CD4-positive, alpha-beta T cell (primary cell): ENCODE measurements around the gene EIF2D. TPM values are rescaled to one million over a fixed set of nuclear protein-coding genes. Genes with fewer than 3 reads are reported as not detected.

Source experiments
- ATAC-seq: fragments of 200-7000 bp; cut with Tn5 transposase; one replicate; pipeline ENCODE4 v1.10.0; 2022; ENCODE audit warnings: mild to moderate bottlenecking; ENCODE audit not compliant: poor library complexity
- CTCF ChIA-PET: fragments of 350-600 bp; sonication (Branson Sonifier 250); formaldehyde crosslinking; loops from one replicate; lab custom pipeline; 2021; ENCODE audit warnings: antibody characterized with exemption, inconsistent platforms; lab: Charles Lee
- POLR2A ChIA-PET: fragments of 350-600 bp; sonication (Branson Sonifier 250); formaldehyde crosslinking; loops from one replicate; lab custom pipeline; 2021; ENCODE audit warnings: antibody characterized with exemption, inconsistent platforms; lab: Charles Lee
- DNase-seq, 14 experiments: peaks; one replicate each; pipeline ENCODE4 v3.0.0-alpha.2; 2013 to 2020; ENCODE audit warnings: mixed read lengths in 2 of 14
- H3K27ac ChIP-seq, 2 donors: one replicate each; pipeline versions ENCODE4 v1.5.1 to v1.7.0; 2013; ENCODE audit warnings: low read length in 2 of 2, low read depth in 1 of 2, mild to moderate bottlenecking in 1 of 2
- H3K27me3 ChIP-seq, 2 experiments: 1 replicate in 1 of 2; 2 replicates in 1 of 2; pipeline versions ENCODE4 v1.6.1 to v1.7.0; 2013; ENCODE audit warnings: low read length in 2 of 2, control low read depth in 1 of 2, mild to moderate bottlenecking in 1 of 2, moderate library complexity in 1 of 2; ENCODE audit not compliant: insufficient read depth in 2 of 2, control insufficient read depth in 1 of 2
- H3K36me3 ChIP-seq: one replicate; pipeline ENCODE4 v1.6.1; 2013; ENCODE audit warnings: low read length, control low read depth; ENCODE audit not compliant: insufficient read depth
- H3K4me1 ChIP-seq: one replicate; pipeline ENCODE4 v1.6.1; 2013; ENCODE audit warnings: low read length, control low read depth; ENCODE audit not compliant: insufficient read depth
- H3K4me3 ChIP-seq: one replicate; pipeline ENCODE4 v1.5.1; 2013; ENCODE audit warnings: mild to moderate bottlenecking, low read length, moderate library complexity
- H3K9me3 ChIP-seq, 2 experiments: 1 replicate in 1 of 2; 2 replicates in 1 of 2; pipeline versions ENCODE4 v1.6.1 to v1.7.0; 2013; ENCODE audit warnings: low read length in 2 of 2, mild to moderate bottlenecking in 2 of 2, control low read depth in 1 of 2, moderate library complexity in 1 of 2; ENCODE audit not compliant: control insufficient read depth in 1 of 2, insufficient read depth in 1 of 2
- H3K27ac Mint-ChIP-seq: one replicate; pipeline ENCODE4 v1.8.0; 2020; ENCODE audit warnings: mixed read lengths
- H3K27me3 Mint-ChIP-seq: one replicate; pipeline ENCODE4 v1.8.0; 2021; ENCODE audit warnings: mixed read lengths
- H3K36me3 Mint-ChIP-seq: one replicate; pipeline ENCODE4 v1.8.0; 2021; ENCODE audit warnings: low read depth, mixed read lengths
- H3K4me1 Mint-ChIP-seq: one replicate; pipeline ENCODE4 v1.8.0; 2021; ENCODE audit warnings: low read depth, mixed read lengths
- H3K4me3 Mint-ChIP-seq: one replicate; pipeline ENCODE4 v1.8.0; 2020; ENCODE audit warnings: mild to moderate bottlenecking, mixed read lengths
- H3K9me3 Mint-ChIP-seq: one replicate; pipeline ENCODE4 v1.8.0; 2020; ENCODE audit warnings: mixed read lengths
- CTCF ChIP-seq: fragments of 200-600 bp; IDR thresholded peaks from one replicate; pipeline ENCODE4 v1.8.0; 2022; ENCODE audit warnings: antibody characterized with exemption, mild to moderate bottlenecking
- intact Hi-C, 2 experiments: fragments of 100-400 bp; cut with DNase I in 1 of 2; cut with micrococcal nuclease in 1 of 2; formaldehyde crosslinking; loops; one replicate each; pipeline versions ENCODE4 v1.15.1 to v1.9.0; 2023 to 2025; cut with DNase I, micrococcal nuclease
- total RNA-seq, 174 experiments: library from RNA in 2 of 174; stranded (reverse) in 2 of 174; gene quantifications; one replicate each; pipeline ENCODE4 v1.2.3 and lab custom pipeline; 2021 to 2026

The EIF2D gene
- total RNA-seq, 2 experiments from 2014 or later, result 48.9 to 51.6 TPM

GRCh38 chr1:206578068-206578977, 33.9 kb downstream of the EIF2D start:
- ATAC-seq (peak; percentile 29), DNase-seq (peak in 4 of 14 experiments; percentile 34 to 76 (median 58))
- peak overlapping the region; percentile 93 to 95 for H3K27ac ChIP-seq
- no peaks in the 10 kb centered on the region for H3K27me3 Mint-ChIP-seq
- H3K9me3 Mint-ChIP-seq, result no peaks in the 10 kb centered on the region
- H3K4me3 ChIP-seq, result no peak overlapping the region
- H3K36me3 ChIP-seq, result peaks cover 53% of the 10 kb centered on the region
- H3K27ac Mint-ChIP-seq, result peak overlapping the region; percentile 86
- peak overlapping the region; percentile 62 for H3K4me3 Mint-ChIP-seq
- ChIA-PET CTCF (interaction anchor here (1.2 to 9.1 kb wide), 6 partner anchors 10 to 116 kb away, joined by 4 to 236 read pairs (median 12); partner anchors contain the start of gene EIF2D), POLR2A (interaction anchor here (2.1 to 8.3 kb wide), 4 partner anchors 12 to 33 kb away, joined by 14 to 169 read pairs (median 114); no protein-coding TSS in a partner anchor)
- TF ChIP-seq CTCF, result no peak
- peaks cover 98% of the 10 kb centered on the region for H3K4me1 Mint-ChIP-seq
- intact Hi-C loops, result no loop called here
- H3K9me3 ChIP-seq, result no peaks in the 10 kb centered on the region
- H3K36me3 Mint-ChIP-seq, result peaks cover 65% of the 10 kb centered on the region
- H3K4me1 ChIP-seq, result peaks cover 100% of the 10 kb centered on the region
- H3K27me3 ChIP-seq, result no peaks in the 10 kb centered on the region

GRCh38 chr1:206577626-206578025, 34.6 kb downstream of the EIF2D start:
- Histone ChIP-seq H3K36me3 (peaks cover 53% of the 10 kb centered on the region), H3K9me3 (no peaks in the 10 kb centered on the region), H3K27me3 (no peaks in the 10 kb centered on the region), H3K4me3 (no peak overlapping the region), H3K27ac (peak overlapping the region; percentile 93 to 95), H3K4me1 (peaks cover 100% of the 10 kb centered on the region)
- H3K4me3 Mint-ChIP-seq, result peak overlapping the region; percentile 42
- ChIA-PET CTCF (interaction anchor here (1.2 to 9.1 kb wide), 5 partner anchors 10 to 88 kb away, joined by 4 to 236 read pairs (median 15); partner anchors contain the start of gene EIF2D), POLR2A (interaction anchor here (4.5 to 8.3 kb wide), 3 partner anchors 11 to 26 kb away, joined by 93 to 169 read pairs (median 135); no protein-coding TSS in a partner anchor)
- ATAC-seq, result no peak
- intact Hi-C loops, result loop anchor here in 1 of 2 experiments (2.0 kb wide), 1 partner anchor 15 kb away; no protein-coding TSS in a partner anchor
- no peaks in the 10 kb centered on the region for H3K27me3 Mint-ChIP-seq
- no peak for TF ChIP-seq CTCF
- H3K27ac Mint-ChIP-seq, result peak overlapping the region; percentile 86
- peaks cover 65% of the 10 kb centered on the region for H3K36me3 Mint-ChIP-seq
- peaks cover 98% of the 10 kb centered on the region for H3K4me1 Mint-ChIP-seq
- no peaks in the 10 kb centered on the region for H3K9me3 Mint-ChIP-seq
- DNase-seq, result no peak

GRCh38 chr1:206575894-206576737, 36.1 kb downstream of the EIF2D start:
- peaks cover 100% of the 10 kb centered on the region for H3K4me1 ChIP-seq
- H3K27me3 Mint-ChIP-seq, result no peaks in the 10 kb centered on the region
- H3K36me3 ChIP-seq, result peaks cover 57% of the 10 kb centered on the region
- no peak for DNase-seq
- H3K27ac Mint-ChIP-seq, result peak overlapping the region; percentile 86
- H3K36me3 Mint-ChIP-seq, result peaks cover 71% of the 10 kb centered on the region
- POLR2A ChIA-PET, result interaction anchor here (0.6 to 8.3 kb wide), 11 partner anchors 7 to 422 kb away, joined by 3 to 169 read pairs (median 7); partner anchors contain the start of genes EIF2D and IKBKE
- no peaks in the 10 kb centered on the region for H3K9me3 Mint-ChIP-seq
- intact Hi-C loops, result loop anchor here (1.0 to 2.0 kb wide), 3 partner anchors 13 to 24 kb away; no protein-coding TSS in a partner anchor
- H3K4me1 Mint-ChIP-seq, result peaks cover 98% of the 10 kb centered on the region
- ATAC-seq, result no peak
- no peaks in the 10 kb centered on the region for H3K9me3 ChIP-seq
- TF ChIP-seq CTCF, result no peak
- peak overlapping the region; percentile 93 to 95 for H3K27ac ChIP-seq
- H3K4me3 Mint-ChIP-seq, result peak overlapping the region; percentile 70
- no peaks in the 10 kb centered on the region for H3K27me3 ChIP-seq
- H3K4me3 ChIP-seq, result peak overlapping the region; percentile 29
- CTCF ChIA-PET, result interaction anchor here (1.0 to 2.9 kb wide), 6 partner anchors 7 to 227 kb away, joined by 3 to 14 read pairs (median 6); partner anchors contain the start of gene EIF2D
